B cell (primary cell): ENCODE measurements around the gene POLD2. TPM values are rescaled to one million over a fixed set of nuclear protein-coding genes. Genes with fewer than 3 reads are reported as not detected.

Experiments used
- ATAC-seq: fragments of 200-7000 bp; cut with Tn5 transposase; one replicate; pipeline ENCODE4 v1.10.0; 2021; ENCODE audit warnings: low read depth, mild to moderate bottlenecking, moderate number of reproducible peaks, moderate library complexity
- CTCF ChIA-PET: fragments of 350-600 bp; sonication (Branson Sonifier 250); formaldehyde crosslinking; loops from one replicate; lab custom pipeline; 2021; ENCODE audit warnings: antibody characterized with exemption, inconsistent platforms; lab: Charles Lee
- POLR2A ChIA-PET: fragments of 350-600 bp; sonication (Branson Sonifier 250); formaldehyde crosslinking; loops from one replicate; lab custom pipeline; 2021; ENCODE audit warnings: antibody characterized with exemption; lab: Charles Lee
- DNase-seq: peaks from one replicate; pipeline ENCODE4 v3.0.0; 2013
- H2AFZ ChIP-seq: 2 replicates; pipeline ENCODE4 v1.6.1; 2012; ENCODE audit warnings: mild to moderate bottlenecking, low read depth, low read length; ENCODE audit not compliant: insufficient read depth, poor library complexity, severe bottlenecking
- H3K27ac ChIP-seq, 2 donors: 1 replicate in 1 of 2; 2 replicates in 1 of 2; pipeline ENCODE4 v1.5.1; 2012 to 2013; ENCODE audit warnings: low read length in 2 of 2, mild to moderate bottlenecking in 2 of 2, moderate library complexity in 1 of 2
- H3K27me3 ChIP-seq, 4 experiments: fragments of 200-600 bp in 1 of 4; sonication (generic) in 1 of 4; replicated peaks in 1 of 4; 1 replicate in 2 of 4; 2 replicates in 2 of 4; pipeline versions ENCODE4 v1.6.1 to v1.7.0; 2013 to 2016; ENCODE audit warnings: low read length in 3 of 4, mild to moderate bottlenecking in 2 of 4, mixed read lengths in 1 of 4, moderate library complexity in 1 of 4; ENCODE audit not compliant: insufficient read depth in 4 of 4, control insufficient read depth in 3 of 4; ENCODE audit errors: control extremely low read depth in 1 of 4
- H3K36me3 ChIP-seq, 2 experiments: replicated peaks in 1 of 2; 1 replicate in 1 of 2; 2 replicates in 1 of 2; pipeline versions ENCODE4 v1.6.1 to v1.7.1; 2013; ENCODE audit warnings: low read length in 1 of 2; ENCODE audit not compliant: insufficient read depth in 2 of 2, control insufficient read depth in 1 of 2; ENCODE audit errors: control extremely low read depth in 1 of 2, extremely low read depth in 1 of 2
- H3K4me1 ChIP-seq, 2 donors: fragments of 200-600 bp in 1 of 2; sonication (generic) in 1 of 2; 1 replicate in 1 of 2; 2 replicates in 1 of 2; pipeline versions ENCODE4 v1.5.1 to v1.6.1; 2013 to 2017; ENCODE audit warnings: low read length in 2 of 2; ENCODE audit not compliant: control insufficient read depth in 2 of 2, insufficient read depth in 2 of 2
- H3K4me2 ChIP-seq: replicated peaks from 2 replicates; pipeline ENCODE3; 2012; ENCODE audit warnings: mild to moderate bottlenecking, low read depth, low read length; ENCODE audit not compliant: poor library complexity, severe bottlenecking
- H3K4me3 ChIP-seq, 5 experiments: fragments of 200-600 bp in 1 of 5; sonication (generic) in 1 of 5; 1 replicate in 3 of 5; 2 replicates in 2 of 5; pipeline versions ENCODE4 v1.5.1 to v1.7.0; 2011 to 2016; ENCODE audit warnings: low read length in 4 of 5, mild to moderate bottlenecking in 4 of 5, low read depth in 2 of 5, control low read depth in 1 of 5, moderate library complexity in 1 of 5; ENCODE audit not compliant: insufficient read depth in 1 of 5; ENCODE audit errors: control extremely low read depth in 1 of 5, extremely low read depth in 1 of 5
- H3K79me2 ChIP-seq: fragments of 200-600 bp; sonication (generic); one replicate; pipeline ENCODE4 v1.6.0; 2016; ENCODE audit warnings: low read length; ENCODE audit not compliant: control insufficient read depth, insufficient read depth
- H3K9ac ChIP-seq: fragments of 200-600 bp; sonication (generic); 2 replicates; pipeline ENCODE4 v1.6.1; 2017; ENCODE audit warnings: mild to moderate bottlenecking, low read length, moderate library complexity
- H3K9me3 ChIP-seq, 3 donors: one replicate each; pipeline versions ENCODE4 v1.6.1 to v1.7.1; 2013; ENCODE audit warnings: low read length in 2 of 3; ENCODE audit not compliant: control insufficient read depth in 2 of 3, insufficient read depth in 1 of 3; ENCODE audit errors: control extremely low read depth in 1 of 3
- H4K20me1 ChIP-seq: 2 replicates; pipeline ENCODE4 v1.6.0; 2012; ENCODE audit warnings: mild to moderate bottlenecking, low read length; ENCODE audit not compliant: insufficient read depth, control insufficient read depth, poor library complexity, severe bottlenecking
- H3K27ac Mint-ChIP-seq: one replicate; pipeline ENCODE4 v1.8.0; 2021; ENCODE audit warnings: mixed read lengths
- H3K27me3 Mint-ChIP-seq: one replicate; pipeline ENCODE4 v1.8.0; 2021; ENCODE audit warnings: mixed read lengths
- H3K4me1 Mint-ChIP-seq: one replicate; pipeline ENCODE4 v1.8.0; 2021; ENCODE audit warnings: mixed read lengths
- H3K4me3 Mint-ChIP-seq: one replicate; pipeline ENCODE4 v1.8.0; 2021; ENCODE audit warnings: mixed read lengths
- H3K9me3 Mint-ChIP-seq: one replicate; pipeline ENCODE4 v1.8.0; 2022; ENCODE audit warnings: mixed read lengths; ENCODE audit not compliant: insufficient read depth
- EZH2 ChIP-seq: IDR thresholded peaks from 2 replicates; pipeline ENCODE4 v1.6.1; 2012; ENCODE audit warnings: borderline replicate concordance, low read depth, mild to moderate bottlenecking, moderate library complexity, low read length; ENCODE audit not compliant: insufficient read depth, poor library complexity, severe bottlenecking
- WGBS: methylation state at CpG from one replicate; pipeline ENCODE4 v1.1.5; 2013; ENCODE audit warnings: missing lambda C conversion rate; ENCODE audit not compliant: insufficient coverage; 5-methylcytosine and 5-hydroxymethylcytosine counted together
- intact Hi-C: fragments of 100-400 bp; cut with micrococcal nuclease; formaldehyde crosslinking; loops from one replicate; pipeline ENCODE4 v1.10.0; 2022
- polyA plus RNA-seq: library from polyadenylated mRNA; depleted of rRNA; stranded (reverse); fragments of >200 nt; gene quantifications from 2 replicates; pipeline ENCODE4 v1.2.3, GENCODE V29; 2012
- total RNA-seq, 2 donors: library from RNA; stranded (reverse); fragments of 120-200 nt in 1 of 2; gene quantifications; 1 replicate in 1 of 2; 2 replicates in 1 of 2; pipeline versions ENCODE4 v1.2.3 to v1.2.4, GENCODE V29; 2013 to 2022
- TF ChIP-seq, protein P1 (sequence below): fragments of 200-600 bp; IDR thresholded peaks from one replicate; pipeline ENCODE4 v1.8.0; 2022; ENCODE audit warnings: antibody characterized with exemption, mild to moderate bottlenecking

Gene POLD2
- total and polyA plus RNA-seq, 2 donors (not counting 1 experiment from before 2014, with no cell fraction given) = 73.6 to 86.7 TPM

DNA sequence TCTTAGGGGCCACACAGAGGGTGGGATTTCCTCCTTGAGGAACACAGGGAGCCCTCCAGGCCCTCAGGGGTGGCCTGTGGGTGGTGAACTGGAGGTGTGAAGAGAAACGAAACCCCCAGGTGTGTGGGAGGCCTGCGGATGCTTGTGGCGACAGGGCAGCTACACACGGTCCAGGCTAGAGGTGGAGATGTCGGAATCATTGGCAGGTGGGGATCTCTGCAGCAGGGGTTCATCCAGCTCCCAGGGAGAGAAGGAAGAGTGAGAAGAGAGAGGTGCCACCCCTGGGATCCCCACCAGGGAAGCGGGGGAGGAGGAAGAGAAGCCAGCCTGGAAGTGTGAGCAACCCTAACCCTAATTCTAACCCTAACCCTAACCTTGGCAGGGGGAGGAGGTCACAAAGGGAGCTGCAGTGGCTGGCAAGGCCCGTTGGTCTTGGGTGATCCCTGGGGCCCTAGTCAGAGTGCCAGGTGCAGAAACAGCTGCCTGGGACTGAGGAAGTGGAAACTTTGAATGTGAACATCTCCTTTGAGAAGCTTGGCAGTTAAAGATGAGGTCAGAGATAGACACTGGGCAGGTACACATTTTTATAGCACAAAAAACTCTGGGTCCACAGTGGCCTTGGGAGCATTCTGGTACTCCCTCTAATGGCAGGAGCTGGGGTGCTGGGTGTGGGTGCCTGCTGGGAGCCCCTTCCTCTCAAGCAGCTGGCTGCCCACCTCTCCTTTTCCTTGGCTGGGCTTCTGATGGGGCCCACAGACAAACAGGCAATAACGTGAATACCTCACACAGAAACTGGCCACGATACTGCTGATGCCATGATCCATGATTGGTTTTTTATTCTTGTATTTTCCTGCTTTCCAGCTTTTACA lies 26.1 kb downstream of the POLD2 start:
- Histone ChIP-seq H4K20me1 (no peaks in the 10 kb centered on the region), H3K4me3 (no peak overlapping the region), H3K27me3 (no peaks in the 10 kb centered on the region), H3K36me3 (no peaks in the 10 kb centered on the region), H2AFZ (peak overlapping the region; percentile 34), H3K79me2 (no peaks in the 10 kb centered on the region), H3K4me1 (peaks cover 40 to 83% of the 10 kb centered on the region in 2 donors), H3K4me2 (peak overlapping the region; percentile 57), H3K9me3 (peaks cover 0 to 3% (median 0%) of the 10 kb centered on the region in 3 donors), H3K9ac (no peak overlapping the region), H3K27ac (peak overlapping the region; percentile 78 to 84)
- ChIA-PET POLR2A (interaction anchor here (0.9 to 2.1 kb wide), 5 partner anchors 16 to 104 kb away, joined by 3 to 21 read pairs (median 3); partner anchors contain the start of genes DBNL, POLD2 and YKT6), CTCF (interaction anchor here (1.0 to 1.3 kb wide), 5 partner anchors 10 to 104 kb away, joined by 3 to 4 read pairs (median 3); no protein-coding TSS in a partner anchor)
- WGBS = 7% methylated on average over 8 of the region's 9 CpGs
- peak; percentile 80 for DNase-seq
- TF ChIP-seq EZH2 = no peak
- TF ChIP-seq, protein P1, sequence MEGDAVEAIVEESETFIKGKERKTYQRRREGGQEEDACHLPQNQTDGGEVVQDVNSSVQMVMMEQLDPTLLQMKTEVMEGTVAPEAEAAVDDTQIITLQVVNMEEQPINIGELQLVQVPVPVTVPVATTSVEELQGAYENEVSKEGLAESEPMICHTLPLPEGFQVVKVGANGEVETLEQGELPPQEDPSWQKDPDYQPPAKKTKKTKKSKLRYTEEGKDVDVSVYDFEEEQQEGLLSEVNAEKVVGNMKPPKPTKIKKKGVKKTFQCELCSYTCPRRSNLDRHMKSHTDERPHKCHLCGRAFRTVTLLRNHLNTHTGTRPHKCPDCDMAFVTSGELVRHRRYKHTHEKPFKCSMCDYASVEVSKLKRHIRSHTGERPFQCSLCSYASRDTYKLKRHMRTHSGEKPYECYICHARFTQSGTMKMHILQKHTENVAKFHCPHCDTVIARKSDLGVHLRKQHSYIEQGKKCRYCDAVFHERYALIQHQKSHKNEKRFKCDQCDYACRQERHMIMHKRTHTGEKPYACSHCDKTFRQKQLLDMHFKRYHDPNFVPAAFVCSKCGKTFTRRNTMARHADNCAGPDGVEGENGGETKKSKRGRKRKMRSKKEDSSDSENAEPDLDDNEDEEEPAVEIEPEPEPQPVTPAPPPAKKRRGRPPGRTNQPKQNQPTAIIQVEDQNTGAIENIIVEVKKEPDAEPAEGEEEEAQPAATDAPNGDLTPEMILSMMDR = no peak
- peak overlapping the region; percentile 57 for H3K4me3 Mint-ChIP-seq
- intact Hi-C loops = loop anchor here (1.0 to 2.0 kb wide), 3 partner anchors 15 to 38 kb away; partner anchors contain the start of genes POLD2 and POLM
- peak overlapping the region; percentile 87 for H3K27ac Mint-ChIP-seq
- peak; percentile 87 for ATAC-seq
- H3K4me1 Mint-ChIP-seq = peaks cover 77% of the 10 kb centered on the region
- no peaks in the 10 kb centered on the region for H3K27me3 Mint-ChIP-seq
- H3K9me3 Mint-ChIP-seq = no peaks in the 10 kb centered on the region
